CD4-positive, alpha-beta T cell treated with Interferon gamma for 1 hour (primary cell): ENCODE results near the gene CDC73.

Source experiments
- DNase-seq: peaks from one replicate; pipeline ENCODE4 v3.0.0-alpha.2; 2020

Gene CDC73

GRCh38 chr1:193303849-193304248, 182.0 kb downstream of the CDC73 start:
- no peak for DNase-seq
